HFF-Myc (cell line): ENCODE data around the gene MROH2B.

ENCODE experiments used
- DNase-seq: peaks from one replicate; pipeline ENCODE4 v3.0.0-alpha.2; 2011; ENCODE audit warnings: low read depth; ENCODE audit errors: extremely low read depth
- H3K4me3 ChIP-seq: replicated peaks from 2 replicates; pipeline ENCODE4 v1.5.1; 2011; ENCODE audit warnings: low read depth, mild to moderate bottlenecking, control low read depth, low read length
- TF ChIP-seq, protein P1 (sequence below): IDR thresholded peaks from 2 replicates; pipeline ENCODE4 v1.5.1; 2012; ENCODE audit warnings: mild to moderate bottlenecking, low read depth, low read length, control low read depth; ENCODE audit errors: missing control alignments

The MROH2B gene

DNA sequence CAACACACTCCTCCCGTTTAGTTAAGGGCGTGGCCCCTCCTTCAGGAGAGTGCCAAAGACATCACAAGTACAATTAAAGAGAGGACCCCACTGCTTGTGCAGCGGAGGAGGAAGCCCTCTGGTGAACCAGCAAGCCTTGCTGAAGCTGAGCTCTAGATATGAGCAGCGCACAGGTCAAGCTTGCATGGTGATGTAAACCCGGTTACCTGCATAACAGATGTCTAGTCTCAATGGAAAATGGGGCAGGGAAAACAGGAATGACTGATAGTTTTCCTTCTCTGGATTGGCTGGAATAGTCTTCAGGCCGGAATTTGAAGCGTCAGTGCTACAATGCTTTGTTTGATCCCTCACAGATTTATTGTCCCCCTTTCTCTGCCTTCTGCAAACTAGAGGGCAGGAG lies 66.2 kb downstream of the MROH2B start:
- no peak for DNase-seq
- no peak overlapping the region for H3K4me3 ChIP-seq
- TF ChIP-seq, protein P1, sequence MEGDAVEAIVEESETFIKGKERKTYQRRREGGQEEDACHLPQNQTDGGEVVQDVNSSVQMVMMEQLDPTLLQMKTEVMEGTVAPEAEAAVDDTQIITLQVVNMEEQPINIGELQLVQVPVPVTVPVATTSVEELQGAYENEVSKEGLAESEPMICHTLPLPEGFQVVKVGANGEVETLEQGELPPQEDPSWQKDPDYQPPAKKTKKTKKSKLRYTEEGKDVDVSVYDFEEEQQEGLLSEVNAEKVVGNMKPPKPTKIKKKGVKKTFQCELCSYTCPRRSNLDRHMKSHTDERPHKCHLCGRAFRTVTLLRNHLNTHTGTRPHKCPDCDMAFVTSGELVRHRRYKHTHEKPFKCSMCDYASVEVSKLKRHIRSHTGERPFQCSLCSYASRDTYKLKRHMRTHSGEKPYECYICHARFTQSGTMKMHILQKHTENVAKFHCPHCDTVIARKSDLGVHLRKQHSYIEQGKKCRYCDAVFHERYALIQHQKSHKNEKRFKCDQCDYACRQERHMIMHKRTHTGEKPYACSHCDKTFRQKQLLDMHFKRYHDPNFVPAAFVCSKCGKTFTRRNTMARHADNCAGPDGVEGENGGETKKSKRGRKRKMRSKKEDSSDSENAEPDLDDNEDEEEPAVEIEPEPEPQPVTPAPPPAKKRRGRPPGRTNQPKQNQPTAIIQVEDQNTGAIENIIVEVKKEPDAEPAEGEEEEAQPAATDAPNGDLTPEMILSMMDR, result no peak

DNA sequence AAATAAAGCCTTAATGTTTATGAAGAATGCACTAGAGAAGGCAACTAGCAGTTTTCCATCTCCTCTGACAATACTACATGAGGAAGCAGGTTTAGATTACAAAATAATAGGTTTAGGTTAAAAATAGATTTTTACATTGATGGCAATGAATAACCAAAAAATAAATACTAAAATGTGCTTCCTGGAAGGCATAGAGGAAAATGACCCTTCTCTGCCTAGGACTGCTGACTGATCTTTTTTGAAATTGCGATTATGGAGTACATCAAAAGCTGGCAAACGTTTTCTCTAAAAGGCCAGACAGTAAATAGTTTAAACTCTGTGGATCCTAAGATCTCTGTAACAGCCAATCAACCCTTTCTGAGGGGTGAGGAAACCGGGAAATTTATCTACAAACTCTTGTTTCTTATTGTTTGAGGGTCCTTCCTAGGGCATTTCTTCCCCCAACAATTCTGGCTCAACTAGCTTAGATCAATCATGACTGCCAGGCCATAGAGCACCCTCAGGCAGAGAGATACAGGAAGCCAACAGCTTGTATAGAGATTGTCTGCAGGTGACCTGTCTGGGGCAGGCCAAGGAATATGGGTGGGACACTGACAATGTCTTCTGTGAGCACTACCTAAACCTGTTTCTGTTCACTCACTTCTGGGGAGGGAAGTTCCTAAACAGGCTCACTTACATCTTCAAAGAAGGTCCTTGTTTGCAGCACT lies 67.3 kb downstream of the MROH2B start:
- no peak for DNase-seq
- no peak overlapping the region for H3K4me3 ChIP-seq

DNA sequence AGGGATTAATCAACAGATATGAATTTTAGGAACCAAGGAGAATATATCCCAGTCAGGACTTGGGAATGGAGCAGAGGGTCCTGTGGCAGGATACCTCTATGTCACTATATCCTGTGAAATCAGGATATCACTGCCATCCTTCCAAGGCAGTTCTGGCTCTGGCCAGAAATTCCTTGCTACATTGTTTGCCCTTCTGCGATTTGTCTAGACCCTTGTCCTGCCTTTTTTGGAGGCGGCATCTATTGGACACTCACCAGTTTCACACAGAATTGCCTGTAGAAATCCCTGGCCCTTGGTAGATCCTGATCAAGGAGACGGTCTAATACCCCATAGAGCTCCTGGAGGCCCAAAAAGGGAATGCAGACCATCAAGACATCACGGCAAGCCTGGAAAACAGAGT lies 71.2 kb downstream of the MROH2B start:
- H3K4me3 ChIP-seq, result no peak overlapping the region
- TF ChIP-seq, protein P1, result no peak
- DNase-seq, result no peak

More for the DNA sequence above, 67.3 kb downstream of the MROH2B start:
- TF ChIP-seq, protein P1, result no peak

DNA sequence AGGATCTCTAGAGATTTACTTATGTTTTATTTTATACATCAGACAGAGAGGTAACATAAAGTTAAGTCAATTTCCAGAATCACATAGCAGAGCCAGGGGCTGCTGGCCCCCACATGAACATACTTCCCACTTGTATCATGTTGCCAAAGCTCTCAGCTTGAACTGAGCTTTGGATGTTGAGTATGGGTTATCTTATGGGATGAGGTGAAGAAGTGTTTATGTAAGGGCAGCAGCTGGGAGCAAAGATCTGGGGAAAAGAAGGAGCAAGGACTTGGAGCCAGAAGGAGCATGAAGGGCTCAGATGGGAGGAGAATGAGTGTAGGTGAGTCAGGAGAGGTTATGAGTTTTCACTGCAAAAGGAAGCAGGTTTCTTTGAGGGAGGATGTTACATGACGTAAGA lies 72.0 kb downstream of the MROH2B start:
- H3K4me3 ChIP-seq, result no peak overlapping the region
- TF ChIP-seq, protein P1, result no peak
- DNase-seq, result no peak

DNA sequence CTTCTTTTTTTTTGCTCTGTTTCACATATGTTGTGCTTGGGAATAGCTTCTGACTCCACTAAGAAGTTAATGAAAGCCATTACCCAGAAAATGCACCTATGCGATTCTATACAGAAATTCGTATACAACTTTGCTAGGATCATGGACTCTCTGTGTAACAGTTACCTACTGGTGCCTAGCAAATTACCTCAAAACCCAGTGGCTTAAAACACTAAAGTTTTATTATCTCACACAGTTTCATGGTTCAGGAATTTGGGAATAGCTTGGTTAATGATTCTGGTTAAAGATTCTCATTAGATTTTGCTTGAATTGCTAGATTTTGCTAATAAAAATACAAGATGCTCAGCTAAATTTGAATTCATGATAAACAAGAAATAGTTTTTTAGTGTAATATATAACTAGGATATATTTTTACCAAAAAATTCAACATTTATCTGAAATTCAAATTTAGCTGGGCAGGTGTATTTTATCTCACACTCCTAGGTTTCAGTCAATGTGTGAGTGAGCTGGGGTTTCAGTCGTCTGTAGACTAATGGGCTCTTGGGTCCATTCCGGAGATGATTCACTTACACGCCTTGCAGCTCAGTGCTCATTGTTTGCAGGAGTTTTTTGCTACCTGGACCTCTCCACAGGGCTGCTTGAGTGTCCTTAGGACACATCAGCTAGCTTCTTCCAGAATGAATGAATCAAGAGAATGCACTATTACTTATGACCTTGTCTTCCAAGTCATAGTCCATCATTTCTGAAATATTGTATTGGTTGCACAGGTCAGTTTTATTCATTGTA lies 75.1 kb downstream of the MROH2B start:
- no peak for DNase-seq
- TF ChIP-seq, protein P1, result no peak
- no peak overlapping the region for H3K4me3 ChIP-seq

DNA sequence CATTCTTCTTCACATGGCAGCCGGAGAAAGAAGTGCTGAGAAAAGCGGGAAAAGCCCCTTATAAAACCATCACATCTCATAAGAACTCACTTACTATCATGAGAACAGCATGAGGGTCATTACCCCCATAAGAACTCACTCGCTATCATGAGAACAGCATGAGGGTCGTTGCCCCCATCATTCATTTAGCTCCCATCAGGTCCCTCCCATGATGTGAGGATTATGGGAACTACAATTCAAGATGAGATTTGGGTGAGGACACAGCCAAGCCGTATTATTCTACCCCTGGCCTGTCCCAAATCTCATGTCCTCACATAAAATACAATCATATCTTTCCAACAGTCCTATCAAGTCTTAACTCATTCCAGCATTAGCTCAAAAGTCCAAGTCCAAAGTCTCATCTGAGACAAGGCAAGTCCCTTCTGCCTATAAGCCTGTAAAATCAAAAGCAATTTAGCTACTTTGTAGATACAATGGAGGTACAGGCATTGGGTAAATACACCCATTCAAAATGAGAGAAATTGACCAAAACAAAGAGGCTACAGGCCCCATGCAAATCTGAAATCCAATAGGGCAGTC lies 79.1 kb downstream of the MROH2B start:
- TF ChIP-seq, protein P1, result no peak
- DNase-seq, result no peak
- H3K4me3 ChIP-seq, result no peak overlapping the region
